Pons (tissue), 1 donor: ENCODE results near the gene PI4KA.
"Not testable (repeated sequence)": the region's sequence is repeated elsewhere in the genome, so short reads cannot be mapped to it uniquely, and the experiment has no call there.

Experiments
- DNase-seq: peaks from one replicate; pipeline ENCODE4 v3.0.0-alpha.2; 2016; ENCODE audit warnings: low spot score

The PI4KA gene

GRCh38 chr22:20748082-20748481, 110.5 kb downstream of the PI4KA start:
- no peak for DNase-seq

- DNase-seq = no peak
These were observed 111.4 kb downstream of the PI4KA start for GRCh38 chr22:20747223-20747622.

GRCh38 chr22:20746431-20747189, 112.0 kb downstream of the PI4KA start:
- no peak for DNase-seq

GRCh38 chr22:20745119-20745518, 113.5 kb downstream of the PI4KA start:
- no peak for DNase-seq

GRCh38 chr22:20744456-20744855, 114.2 kb downstream of the PI4KA start:
- no peak for DNase-seq

- no peak for DNase-seq
These were observed 115.8 kb downstream of the PI4KA start for GRCh38 chr22:20742764-20743163.

- peak; percentile 53 for DNase-seq
These were observed 116.7 kb downstream of the PI4KA start for GRCh38 chr22:20741634-20742581.

- DNase-seq = no peak
These were observed 117.5 kb downstream of the PI4KA start for GRCh38 chr22:20741008-20741633.

- no peak for DNase-seq
These were observed 118.2 kb downstream of the PI4KA start for GRCh38 chr22:20740222-20740951.

GRCh38 chr22:20738394-20739089, 120.1 kb downstream of the PI4KA start:
- DNase-seq = no peak

- not testable (repeated sequence) for DNase-seq
These were observed 121.7 kb downstream of the PI4KA start for GRCh38 chr22:20736891-20737290.

GRCh38 chr22:20735356-20736162, 123.1 kb downstream of the PI4KA start:
- DNase-seq = not testable (repeated sequence)

GRCh38 chr22:20732431-20732830, 126.2 kb downstream of the PI4KA start:
- DNase-seq = not testable (repeated sequence)

GRCh38 chr22:20729194-20729593, 129.4 kb downstream of the PI4KA start:
- no peak for DNase-seq

- DNase-seq = no peak
These were observed 130.0 kb downstream of the PI4KA start for GRCh38 chr22:20728523-20729190.

- no peak for DNase-seq
These were observed 131.2 kb downstream of the PI4KA start for GRCh38 chr22:20727118-20728015.

- no peak for DNase-seq
These were observed 132.5 kb downstream of the PI4KA start for GRCh38 chr22:20725987-20726558.
